ENCODE measurements around the gene GPR15LG.

The GPR15LG gene

GRCh38 chr10:84196083-84196482 lies 22.5 kb downstream of the GPR15LG start (continued):
- TF ChIP-seq ZNF10 (tag by site-specific recombination; IDR thresholded peaks at IDR 0.05) (0 out of 2 replicates have a peak, but pooled peaks have one; percentile 33), ZNF398 (tag by site-specific recombination; IDR thresholded peaks at IDR 0.05) (no peak), ZNF488 (tag by site-specific recombination; IDR thresholded peaks at IDR 0.05) (no peak), ZNF19 (tag by site-specific recombination; IDR thresholded peaks at IDR 0.05; ENCODE audit: low read depth) (no peak), ZNF366 (tag by site-specific recombination; conservative IDR thresholded peaks at IDR 0.05) (peak; percentile 24; the same call in 1 of the 2 replicates), ZNF174 (tag by site-specific recombination; IDR thresholded peaks at IDR 0.05) (no peak), KLF8 (tag by site-specific recombination; IDR thresholded peaks at IDR 0.05) (peak; percentile 48), ZNF350 (tag by site-specific recombination; IDR thresholded peaks at IDR 0.05) (no peak), PBX3 (CRISPR knock-in tag; IDR thresholded peaks at IDR 0.05) (no peak), ZSCAN23 (tag by site-specific recombination; IDR thresholded peaks at IDR 0.05) (no peak), PRDM2 (tag by site-specific recombination; IDR thresholded peaks at IDR 0.05; ENCODE audit: borderline replicate concordance) (no peak), TSHZ1 (tag by site-specific recombination; IDR thresholded peaks at IDR 0.05; ENCODE audit: borderline replicate concordance) (no peak), ZNF184 (tag by site-specific recombination; IDR thresholded peaks at IDR 0.05) (no peak), ZNF239 (tag by site-specific recombination; IDR thresholded peaks at IDR 0.05) (no peak), ZNF843 (tag by site-specific recombination; IDR thresholded peaks at IDR 0.05) (peak; percentile 61), CTCF (tag by site-specific recombination; IDR thresholded peaks at IDR 0.05) (no peak), ZNF302 (tag by site-specific recombination; IDR thresholded peaks at IDR 0.05; ENCODE audit: low read depth) (no peak), ZNF701 (tag by site-specific recombination; IDR thresholded peaks at IDR 0.05) (no peak), BCL11A (tag by site-specific recombination; IDR thresholded peaks at IDR 0.05; ENCODE audit: low read depth) (no peak), ZBTB49 (tag by site-specific recombination; IDR thresholded peaks at IDR 0.05; ENCODE audit: low read depth) (no peak)

All from HEK293 (cell line).